GF-D8 (cell line): Measurements from ENCODE around the gene VPS37C.
"Not testable (repeated sequence)": the region's sequence is repeated elsewhere in the genome, so short reads cannot be mapped to it uniquely, and the experiment has no call there.

Experiments used
- DNase-seq: peaks from one replicate; lab custom pipeline; 2025; lab: John Stamatoyannopoulos, UW

Gene VPS37C

GRCh38 chr11:61116426-61117167, 44.6 kb downstream of the VPS37C start:
- no peak for DNase-seq

GRCh38 chr11:61115498-61116224, 45.6 kb downstream of the VPS37C start:
- no peak for DNase-seq

- no peak for DNase-seq
These were observed 46.3 kb downstream of the VPS37C start for GRCh38 chr11:61114913-61115312.

GRCh38 chr11:61113201-61113600, 48.0 kb downstream of the VPS37C start:
- no peak for DNase-seq

GRCh38 chr11:61112575-61112974, 48.7 kb downstream of the VPS37C start:
- no peak for DNase-seq

- DNase-seq: no peak
These were observed 49.3 kb downstream of the VPS37C start for GRCh38 chr11:61111786-61112517.

GRCh38 chr11:61111050-61111435, 50.2 kb downstream of the VPS37C start:
- no peak for DNase-seq

GRCh38 chr11:61110255-61111049, 50.8 kb downstream of the VPS37C start:
- DNase-seq: no peak

- DNase-seq: no peak
These were observed 51.6 kb downstream of the VPS37C start for GRCh38 chr11:61109671-61110070.

- DNase-seq: no peak
These were observed 52.2 kb downstream of the VPS37C start for GRCh38 chr11:61108847-61109585.

GRCh38 chr11:61107888-61108287, 53.3 kb downstream of the VPS37C start:
- no peak for DNase-seq

GRCh38 chr11:61106894-61107470, 54.2 kb downstream of the VPS37C start:
- no peak for DNase-seq

GRCh38 chr11:61106296-61106695, 54.9 kb downstream of the VPS37C start:
- DNase-seq: no peak

- DNase-seq: no peak
These were observed 56.3 kb downstream of the VPS37C start for GRCh38 chr11:61104963-61105362.

- DNase-seq: no peak
These were observed 57.3 kb downstream of the VPS37C start for GRCh38 chr11:61103851-61104423.

- no peak for DNase-seq
These were observed 58.3 kb downstream of the VPS37C start for GRCh38 chr11:61102667-61103571.

GRCh38 chr11:61098778-61099177, 62.4 kb downstream of the VPS37C start:
- no peak for DNase-seq

- DNase-seq: not testable (repeated sequence)
These were observed 63.0 kb downstream of the VPS37C start for GRCh38 chr11:61098261-61098660.

GRCh38 chr11:61095021-61095420, 66.2 kb downstream of the VPS37C start:
- DNase-seq: no peak
